H1 (cell line): ENCODE measurements around the gene ANKFN1. TPM values are rescaled to one million over a fixed set of nuclear protein-coding genes. Genes with fewer than 3 reads are reported as not detected.

Experiments
- CTCF ChIA-PET: fragments of 300-600 bp; sonication (Branson Sonifier 250); formaldehyde crosslinking; loops from one replicate; lab custom pipeline; 2021; ENCODE audit not compliant: partially characterized antibody; lab: Charles Lee
- POLR2A ChIA-PET: fragments of 300-600 bp; sonication (Branson Sonifier 250); formaldehyde crosslinking; loops from one replicate; lab custom pipeline; 2021; ENCODE audit warnings: inconsistent platforms; ENCODE audit not compliant: partially characterized antibody; lab: Charles Lee
- DNase-seq, 2 experiments: peaks; one replicate each; pipeline versions ENCODE4 v3.0.0 to v3.0.0-alpha.2; 2010 to 2022; ENCODE audit warnings: low spot score in 2 of 2, low read depth in 1 of 2, mixed read lengths in 1 of 2
- FAIRE-seq: peaks from 2 replicates; lab custom pipeline; 2011; peaks lifted over from hg19 to GRCh38; lab: Jason Lieb, UNC
- H2AFZ ChIP-seq: 2 replicates; pipeline ENCODE4 v1.8.1; 2012; ENCODE audit warnings: low read length, inconsistent platforms
- H2AK5ac ChIP-seq: 2 replicates; pipeline ENCODE4 v1.6.1; 2013; ENCODE audit warnings: low read depth, low read length
- H2BK120ac ChIP-seq: replicated peaks from 2 replicates; pipeline ENCODE3; 2013; ENCODE audit warnings: low read depth, low read length, inconsistent platforms
- H2BK12ac ChIP-seq: 2 replicates; pipeline ENCODE4 v1.6.1; 2013; ENCODE audit warnings: low read depth, low read length
- H2BK15ac ChIP-seq: 2 replicates; pipeline ENCODE4 v1.6.1; 2013; ENCODE audit warnings: low read length
- H2BK20ac ChIP-seq: 2 replicates; pipeline ENCODE4 v1.6.1; 2013; ENCODE audit warnings: low read length
- H2BK5ac ChIP-seq: 2 replicates; pipeline ENCODE4 v1.6.1; 2013; ENCODE audit warnings: low read depth, low read length
- H3K14ac ChIP-seq: 2 replicates; pipeline ENCODE4 v1.6.1; 2013; ENCODE audit warnings: inconsistent platforms; ENCODE audit not compliant: insufficient read length
- H3K18ac ChIP-seq: 2 replicates; pipeline ENCODE4 v1.6.1; 2013; ENCODE audit warnings: low read length; ENCODE audit errors: extremely low read depth
- H3K23ac ChIP-seq: 2 replicates; pipeline ENCODE4 v1.6.1; 2013; ENCODE audit warnings: inconsistent platforms; ENCODE audit not compliant: insufficient read length
- H3K23me2 ChIP-seq: 2 replicates; pipeline ENCODE4 v1.6.1; 2013; ENCODE audit warnings: low read depth, low read length
- H3K27ac ChIP-seq: 2 replicates; pipeline ENCODE4 v1.6.1; 2011; ENCODE audit warnings: low read depth, low read length, inconsistent platforms
- H3K27me3 ChIP-seq, 4 experiments: replicated peaks in 1 of 4; 1 replicate in 1 of 4; 2 replicates in 3 of 4; pipeline versions ENCODE4 v1.6.1 to v1.8.1; 2011 to 2013; ENCODE audit warnings: low read length in 3 of 4, mild to moderate bottlenecking in 3 of 4, inconsistent platforms in 2 of 4, mixed read lengths in 2 of 4, moderate library complexity in 1 of 4; ENCODE audit not compliant: control insufficient read depth in 3 of 4, insufficient read depth in 3 of 4; ENCODE audit errors: extremely low read depth in 1 of 4
- H3K36me3 ChIP-seq, 4 experiments: 2 replicates each; pipeline versions ENCODE4 v1.6.1 to v1.8.1; 2011 to 2013; ENCODE audit warnings: mild to moderate bottlenecking in 4 of 4, low read length in 3 of 4, moderate library complexity in 2 of 4, control low read depth in 1 of 4, inconsistent platforms in 1 of 4; ENCODE audit not compliant: insufficient read depth in 4 of 4, control insufficient read depth in 2 of 4
- H3K4ac ChIP-seq: replicated peaks from 2 replicates; pipeline ENCODE3; 2013; ENCODE audit warnings: low read length, low read depth, mixed read lengths, inconsistent platforms; ENCODE audit not compliant: insufficient read length
- H3K4me1 ChIP-seq, 4 experiments: replicated peaks in 1 of 4; 1 replicate in 1 of 4; 2 replicates in 3 of 4; pipeline versions ENCODE4 v1.6.1 to v1.8.1; 2011 to 2013; ENCODE audit warnings: low read length in 3 of 4, inconsistent platforms in 2 of 4, mixed read lengths in 1 of 4; ENCODE audit not compliant: insufficient read depth in 4 of 4, control insufficient read depth in 3 of 4
- H3K4me2 ChIP-seq, 2 experiments: 2 replicates each; pipeline versions ENCODE4 v1.6.1 to v1.8.1; 2011 to 2013; ENCODE audit warnings: low read depth in 2 of 2, low read length in 2 of 2, control low read depth in 1 of 2, inconsistent platforms in 1 of 2, mild to moderate bottlenecking in 1 of 2; ENCODE audit not compliant: insufficient read depth in 1 of 2
- H3K4me3 ChIP-seq, 4 experiments: fragments of 200-600, 300-600 bp in 1 of 4; sonication (generic), shearing (Covaris generic), sonication (Bioruptor Twin) in 1 of 4; 2 replicates each; pipeline versions ENCODE4 v1.5.1 to v1.8.1; 2011 to 2016; ENCODE audit warnings: low read length in 4 of 4, low read depth in 3 of 4, control low read depth in 2 of 4, inconsistent platforms in 2 of 4, mild to moderate bottlenecking in 2 of 4, mixed read lengths in 1 of 4, moderate library complexity in 1 of 4; ENCODE audit not compliant: insufficient read depth in 2 of 4; ENCODE audit errors: extremely low read depth in 1 of 4
- H3K56ac ChIP-seq: replicated peaks from 2 replicates; pipeline ENCODE3; 2013; ENCODE audit warnings: low read depth, mild to moderate bottlenecking, mixed read lengths, low read length, inconsistent platforms; ENCODE audit not compliant: insufficient read length
- H3K79me1 ChIP-seq: 2 replicates; pipeline ENCODE4 v1.6.1; 2013; ENCODE audit warnings: low read depth, low read length, control low read depth
- H3K79me2 ChIP-seq, 2 experiments: 2 replicates each; pipeline versions ENCODE4 v1.6.1 to v1.8.1; 2012 to 2013; ENCODE audit warnings: low read length in 2 of 2, mild to moderate bottlenecking in 2 of 2, inconsistent platforms in 1 of 2; ENCODE audit not compliant: insufficient read depth in 2 of 2, control insufficient read depth in 1 of 2
- H3K9ac ChIP-seq, 4 experiments: replicated peaks in 1 of 4; 1 replicate in 1 of 4; 2 replicates in 3 of 4; pipeline versions ENCODE4 v1.6.1 to v1.8.1; 2011 to 2013; ENCODE audit warnings: low read depth in 3 of 4, low read length in 3 of 4, control low read depth in 2 of 4, mild to moderate bottlenecking in 2 of 4, moderate library complexity in 2 of 4, inconsistent platforms in 1 of 4; ENCODE audit errors: extremely low read depth in 1 of 4
- H3K9me3 ChIP-seq, 2 experiments: 2 replicates each; pipeline versions ENCODE4 v1.6.1 to v1.8.1; 2012 to 2013; ENCODE audit warnings: mild to moderate bottlenecking in 2 of 2, moderate library complexity in 2 of 2, control low read depth in 1 of 2, inconsistent platforms in 1 of 2, low read depth in 1 of 2, low read length in 1 of 2, mixed read lengths in 1 of 2; ENCODE audit not compliant: insufficient read depth in 2 of 2
- H4K20me1 ChIP-seq, 2 experiments: replicated peaks in 1 of 2; 2 replicates each; pipeline versions ENCODE3 to v1.8.1; 2011 to 2013; ENCODE audit warnings: inconsistent platforms in 2 of 2, low read length in 2 of 2, mild to moderate bottlenecking in 1 of 2; ENCODE audit not compliant: insufficient read depth in 2 of 2, control insufficient read depth in 1 of 2
- H4K5ac ChIP-seq: 2 replicates; pipeline ENCODE4 v1.6.1; 2013; ENCODE audit warnings: low read length, low read depth, mixed read lengths, inconsistent platforms; ENCODE audit not compliant: insufficient read length
- H4K8ac ChIP-seq: 2 replicates; pipeline ENCODE4 v1.8.0; 2013; ENCODE audit warnings: mild to moderate bottlenecking, moderate library complexity, low read length, inconsistent platforms; ENCODE audit not compliant: insufficient read depth; ENCODE audit errors: extremely low read depth
- H4K91ac ChIP-seq: replicated peaks from 2 replicates; pipeline ENCODE3; 2013; ENCODE audit warnings: low read length, mixed read lengths, inconsistent platforms; ENCODE audit not compliant: insufficient read length
- BACH1 ChIP-seq: IDR thresholded peaks from 2 replicates; pipeline ENCODE4 v1.6.1; 2012; ENCODE audit warnings: low read length, improper control_type of control experiment
- JUN ChIP-seq: IDR thresholded peaks from 2 replicates; pipeline ENCODE4 v1.6.1; 2011; ENCODE audit warnings: low read depth, mild to moderate bottlenecking, improper control_type of control experiment, low read length
- KDM5A ChIP-seq: fragments of 200-600 bp; IDR thresholded peaks from 2 replicates; pipeline ENCODE4 v1.7.1; 2012; ENCODE audit warnings: mild to moderate bottlenecking, low read length, inconsistent platforms, mixed read lengths
- SIRT6 ChIP-seq: IDR thresholded peaks from one replicate; pipeline ENCODE4 v1.7.1; 2012; ENCODE audit warnings: low read length, inconsistent platforms
- TAF1 ChIP-seq: IDR thresholded peaks from 2 replicates; pipeline ENCODE4 v1.6.1; 2011; ENCODE audit warnings: mild to moderate bottlenecking, low read depth, low read length
- TBP ChIP-seq: IDR thresholded peaks from 2 replicates; pipeline ENCODE4 v1.6.1; 2011; ENCODE audit warnings: low read depth, low read length, improper control_type of control experiment
- TCF12 ChIP-seq: IDR thresholded peaks from 2 replicates; pipeline ENCODE4 v1.6.1; 2011; ENCODE audit warnings: low read depth, mild to moderate bottlenecking, low read length
- YY1 ChIP-seq: IDR thresholded peaks from 2 replicates; pipeline ENCODE4 v1.6.1; 2011; ENCODE audit warnings: low read depth, mild to moderate bottlenecking, low read length
- WGBS, 2 experiments: shearing (Covaris generic) in 1 of 2; methylation state at CpG; one replicate each; pipeline versions ENCODE4 v1.1.6 to v1.1.7; 2013 to 2015; ENCODE audit warnings: low lambda C conversion rate in 2 of 2, mixed read lengths in 2 of 2, inconsistent platforms in 1 of 2, low coverage in 1 of 2, missing lambda C conversion rate in 1 of 2; ENCODE audit not compliant: insufficient replicate concordance in 2 of 2, insufficient coverage in 1 of 2, insufficient read length in 1 of 2; ENCODE audit errors: extremely low coverage in 1 of 2, missing lambda C conversion rate in 1 of 2; 5-methylcytosine and 5-hydroxymethylcytosine counted together
- polyA plus RNA-seq, 7 experiments: library from polyadenylated mRNA; depleted of rRNA in 3 of 7; stranded (reverse) in 5 of 7; unstranded in 2 of 7; fragments of >200 nt in 5 of 7; fragments of 200-250 nt in 2 of 7; gene quantifications; 1 replicate in 5 of 7; 2 replicates in 1 of 7; 4 replicates in 1 of 7; pipeline versions ENCODE4 v1.2.1 to v1.2.3, GENCODE V29; 2011 to 2013; ENCODE audit warnings: missing spikeins in 2 of 7, mixed read lengths in 2 of 7
- total RNA-seq: library from RNA; stranded (reverse); fragmentation: NEBNext Ultra II Directional; extraction: Animal tissue kit (Norgen Biotek cat#: 25700); gene quantifications from 2 replicates; pipeline ENCODE4 v1.2.1, GENCODE V29; 2021
- TF ChIP-seq, protein P1 (sequence below), 3 experiments: IDR thresholded peaks; 1 replicate in 2 of 3; 2 replicates in 1 of 3; pipeline versions ENCODE4 v1.5.1 to v1.6.1; 2011; ENCODE audit warnings: low read length in 3 of 3, mild to moderate bottlenecking in 3 of 3, inconsistent platforms in 2 of 3, low read depth in 1 of 3, moderate library complexity in 1 of 3; ENCODE audit not compliant: insufficient read depth in 1 of 3; ENCODE audit errors: control extremely low read depth in 1 of 3

The ANKFN1 gene
- total and polyA plus RNA-seq, 2 of the 8 experiments (the other 6 are each of a cell fraction or from before 2014, with no cell fraction given): not detected

- no peaks in the 10 kb centered on the region for H3K79me2 ChIP-seq
- no peak overlapping the region for H3K4ac ChIP-seq
- ChIA-PET POLR2A (no interaction called here), CTCF (interaction anchor here (0.9 to 5.7 kb wide), 6 partner anchors 10 to 279 kb away, joined by 3 to 23 read pairs (median 4); no protein-coding TSS in a partner anchor)
- no peak overlapping the region for H3K18ac ChIP-seq
- no peaks in the 10 kb centered on the region for H4K20me1 ChIP-seq
- no peak for TF ChIP-seq TBP
- TF ChIP-seq TCF12: no peak
- no peak for TF ChIP-seq BACH1
- no peak for TF ChIP-seq KDM5A
- TF ChIP-seq, protein P1, sequence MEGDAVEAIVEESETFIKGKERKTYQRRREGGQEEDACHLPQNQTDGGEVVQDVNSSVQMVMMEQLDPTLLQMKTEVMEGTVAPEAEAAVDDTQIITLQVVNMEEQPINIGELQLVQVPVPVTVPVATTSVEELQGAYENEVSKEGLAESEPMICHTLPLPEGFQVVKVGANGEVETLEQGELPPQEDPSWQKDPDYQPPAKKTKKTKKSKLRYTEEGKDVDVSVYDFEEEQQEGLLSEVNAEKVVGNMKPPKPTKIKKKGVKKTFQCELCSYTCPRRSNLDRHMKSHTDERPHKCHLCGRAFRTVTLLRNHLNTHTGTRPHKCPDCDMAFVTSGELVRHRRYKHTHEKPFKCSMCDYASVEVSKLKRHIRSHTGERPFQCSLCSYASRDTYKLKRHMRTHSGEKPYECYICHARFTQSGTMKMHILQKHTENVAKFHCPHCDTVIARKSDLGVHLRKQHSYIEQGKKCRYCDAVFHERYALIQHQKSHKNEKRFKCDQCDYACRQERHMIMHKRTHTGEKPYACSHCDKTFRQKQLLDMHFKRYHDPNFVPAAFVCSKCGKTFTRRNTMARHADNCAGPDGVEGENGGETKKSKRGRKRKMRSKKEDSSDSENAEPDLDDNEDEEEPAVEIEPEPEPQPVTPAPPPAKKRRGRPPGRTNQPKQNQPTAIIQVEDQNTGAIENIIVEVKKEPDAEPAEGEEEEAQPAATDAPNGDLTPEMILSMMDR (IDR thresholded peaks at IDR 0.05; ENCODE audit: control extremely low read depth in 1 of 3, insufficient read depth in 1 of 3, low read depth in 1 of 3, low read length in 3 of 3): no peak
- TF ChIP-seq YY1: no peak
- no peak for TF ChIP-seq JUN
- no peak for TF ChIP-seq TAF1
- no peak for TF ChIP-seq SIRT6
- H3K4me3 ChIP-seq: no peak overlapping the region
- DNase-seq: no peak
- no peak overlapping the region for H3K56ac ChIP-seq
- H3K14ac ChIP-seq: no peak overlapping the region
- no peak overlapping the region for H2AK5ac ChIP-seq
- no peak overlapping the region for H4K91ac ChIP-seq
- H2BK5ac ChIP-seq: no peak overlapping the region
- H2BK15ac ChIP-seq: no peak overlapping the region
- FAIRE-seq: no peak
- no peak overlapping the region for H3K4me2 ChIP-seq
- H3K4me1 ChIP-seq: no peaks in the 10 kb centered on the region
- H3K36me3 ChIP-seq: no peaks in the 10 kb centered on the region
- WGBS, 2 experiments: 73% methylated on average over 3 of the region's 3 CpGs; no CpG with 5 or more reads in 1 of the 2 experiments
- no peak overlapping the region for H3K27ac ChIP-seq
- no peak overlapping the region for H2BK20ac ChIP-seq
- no peak overlapping the region for H4K8ac ChIP-seq
- no peaks in the 10 kb centered on the region for H3K23me2 ChIP-seq
- no peak overlapping the region for H3K23ac ChIP-seq
- H3K9ac ChIP-seq: no peak overlapping the region
- no peaks in the 10 kb centered on the region for H3K9me3 ChIP-seq
- H2AFZ ChIP-seq: no peak overlapping the region
- H2BK12ac ChIP-seq: no peak overlapping the region
- no peak overlapping the region for H2BK120ac ChIP-seq
- no peaks in the 10 kb centered on the region for H3K27me3 ChIP-seq
- no peaks in the 10 kb centered on the region for H3K79me1 ChIP-seq
- no peak overlapping the region for H4K5ac ChIP-seq
Measured at GRCh38 chr17:56109836-56110235, 43.4 kb upstream of the ANKFN1 start.
